ENCODE measurements around the gene ATXN1. TPM values are rescaled to one million over a fixed set of nuclear protein-coding genes. Genes with fewer than 3 reads are reported as not detected.

Gene ATXN1
- total and polyA plus RNA-seq, 2 experiments from 2014 or later: 14.2 to 20.1 TPM

DNA sequence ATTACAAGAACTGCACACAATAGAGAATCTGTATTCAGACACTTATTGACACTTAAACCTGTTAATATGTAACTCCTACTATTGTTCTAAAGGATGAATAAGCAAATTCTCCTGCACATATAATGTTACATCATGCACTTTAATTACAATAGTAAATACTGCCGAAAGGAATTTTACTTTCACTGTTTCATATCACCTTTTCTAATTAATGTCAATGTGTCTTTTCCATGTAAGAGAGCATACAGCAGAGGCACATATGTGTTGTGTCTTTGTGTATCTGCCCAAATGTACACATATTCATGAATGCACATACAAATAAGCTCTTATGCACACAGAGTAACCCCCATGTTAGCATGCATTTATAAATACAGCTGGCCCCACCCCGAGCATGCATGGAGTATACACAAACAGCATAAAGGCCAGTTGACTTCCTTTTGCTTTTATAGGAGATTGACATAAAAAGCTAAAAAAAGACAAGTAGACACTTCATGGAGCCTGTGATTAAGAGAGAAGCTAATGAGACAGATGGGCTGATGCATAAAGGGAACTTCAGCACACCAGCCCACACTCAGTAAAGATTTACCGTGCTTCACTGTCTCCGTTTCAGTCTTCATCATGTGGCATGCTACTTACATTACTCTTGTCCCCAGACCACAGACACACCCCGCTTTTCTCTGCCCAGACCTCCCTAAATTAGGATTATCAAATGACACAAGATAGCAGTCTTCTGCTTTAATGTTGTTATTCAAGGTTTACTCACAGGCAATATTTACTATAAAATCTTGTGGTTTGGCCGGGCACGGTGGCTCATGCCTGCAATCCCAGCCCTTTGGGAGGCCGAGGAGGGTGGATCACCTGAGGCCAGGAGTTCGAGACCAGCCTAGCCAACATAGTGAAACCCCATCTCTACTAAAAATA lies 184.6 kb downstream of the ATXN1 start:
- WGBS, 2 experiments (ENCODE audit: low coverage in 1 of 2, low lambda C conversion rate in 2 of 2, missing lambda C conversion rate in 2 of 2): 97 to 98% methylated on average over 9 of the region's 9 CpGs
- Histone ChIP-seq H4K20me1 (ENCODE audit: insufficient read depth) (0 out of 2 replicates have a peak, but pooled peaks cover 5% of the 10 kb centered on the region), H3K4me2 (ENCODE audit: unreplicated experiment) (no peak overlapping the region), H3K9me3 (ENCODE audit: low read depth) (no peaks in the 10 kb centered on the region), H3K27me3 (replicated peaks; ENCODE audit: insufficient read depth) (no peaks in the 10 kb centered on the region), H2AFZ (no peak overlapping the region), H3K79me2 (ENCODE audit: insufficient read depth) (0 out of 2 replicates have a peak, but pooled peaks cover 8% of the 10 kb centered on the region), H3K36me3 (ENCODE audit: low read depth) (no peaks in the 10 kb centered on the region), H3K27ac (no peak overlapping the region), H3K9me2 (ENCODE audit: insufficient read depth) (no peaks in the 10 kb centered on the region), H3K9ac (no peak overlapping the region), H3K4me1 (ENCODE audit: insufficient read depth) (no peaks in the 10 kb centered on the region), H3K4me3 (no peak overlapping the region), H3F3A (ENCODE audit: insufficient read depth) (no peaks in the 10 kb centered on the region)
- in situ Hi-C loops (cut with MboI): no loop called here
- DNase-seq: no peak
- no peak for TF ChIP-seq EZH2 (IDR thresholded peaks at IDR 0.05; ENCODE audit: insufficient read depth, poor library complexity, severe bottlenecking)
- no peak for TF ChIP-seq EZH2phosphoT487 (IDR thresholded peaks at IDR 0.05; ENCODE audit: insufficient read depth, low read depth)

DNA sequence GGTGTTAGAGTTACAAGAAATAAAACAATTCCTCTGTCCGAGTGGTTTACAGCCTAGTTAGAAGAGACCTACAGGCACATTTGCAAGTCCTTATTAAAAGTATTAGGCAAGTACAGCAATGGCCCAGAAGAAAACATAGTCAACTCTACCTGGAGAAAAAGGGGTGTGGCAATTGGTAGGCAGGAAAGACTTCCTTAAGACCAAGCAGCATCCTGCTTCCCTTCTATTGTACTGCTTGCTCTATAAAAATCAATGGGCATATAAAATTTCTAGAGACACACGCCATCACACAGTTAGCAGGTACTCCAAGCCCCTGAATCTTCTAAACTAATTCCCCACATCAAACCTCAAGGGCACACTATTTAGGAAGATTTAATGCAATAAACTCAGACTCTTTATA lies 185.6 kb downstream of the ATXN1 start:
- Histone ChIP-seq H3K9me2 (ENCODE audit: insufficient read depth) (no peaks in the 10 kb centered on the region), H3K4me1 (ENCODE audit: insufficient read depth) (no peaks in the 10 kb centered on the region), H3K36me3 (ENCODE audit: low read depth) (no peaks in the 10 kb centered on the region), H3K27ac (no peak overlapping the region), H3K4me3 (no peak overlapping the region), H3K79me2 (ENCODE audit: insufficient read depth) (0 out of 2 replicates have a peak, but pooled peaks cover 8% of the 10 kb centered on the region), H3K9me3 (ENCODE audit: low read depth) (no peaks in the 10 kb centered on the region), H3K27me3 (replicated peaks; ENCODE audit: insufficient read depth) (no peaks in the 10 kb centered on the region), H4K20me1 (ENCODE audit: insufficient read depth) (0 out of 2 replicates have a peak, but pooled peaks cover 5% of the 10 kb centered on the region), H3F3A (ENCODE audit: insufficient read depth) (no peaks in the 10 kb centered on the region), H3K4me2 (ENCODE audit: unreplicated experiment) (no peak overlapping the region), H3K9ac (no peak overlapping the region), H2AFZ (no peak overlapping the region)
- DNase-seq: no peak
- in situ Hi-C loops (cut with MboI): no loop called here
- TF ChIP-seq EZH2 (IDR thresholded peaks at IDR 0.05; ENCODE audit: insufficient read depth, poor library complexity, severe bottlenecking): no peak
- TF ChIP-seq EZH2phosphoT487 (IDR thresholded peaks at IDR 0.05; ENCODE audit: insufficient read depth, low read depth): no peak
- 78 to 90% methylated on average over 2 of the region's 2 CpGs for WGBS, 2 experiments (ENCODE audit: low coverage in 1 of 2, low lambda C conversion rate in 2 of 2, missing lambda C conversion rate in 2 of 2)

DNA sequence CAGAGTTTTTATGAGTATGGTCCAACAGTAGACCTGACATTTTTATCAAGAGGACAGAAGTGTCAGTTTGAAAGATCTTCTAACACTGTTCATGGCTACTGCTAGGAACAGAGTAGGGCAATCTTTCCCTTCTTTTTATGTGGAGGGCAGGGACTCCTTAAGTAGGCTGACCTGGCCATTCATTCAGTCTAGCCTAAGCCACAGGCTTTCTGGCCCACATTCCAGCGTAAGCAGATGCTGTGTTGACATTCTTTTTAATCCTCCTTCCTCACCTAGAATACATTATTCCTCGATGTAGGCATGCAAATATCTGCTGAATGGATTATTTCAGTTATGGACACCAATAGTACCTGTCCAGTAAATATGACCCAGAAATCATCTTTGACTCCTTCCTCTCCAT lies 188.3 kb downstream of the ATXN1 start:
- TF ChIP-seq EZH2 (IDR thresholded peaks at IDR 0.05; ENCODE audit: insufficient read depth, poor library complexity, severe bottlenecking) (no peak), EZH2phosphoT487 (IDR thresholded peaks at IDR 0.05; ENCODE audit: insufficient read depth, low read depth) (no peak)
- in situ Hi-C loops (cut with MboI): no loop called here
- no peak overlapping the region for H2AFZ ChIP-seq
- no peaks in the 10 kb centered on the region for H3K9me3 ChIP-seq (ENCODE audit: low read depth)
- no peak overlapping the region for H3K9ac ChIP-seq
- no peaks in the 10 kb centered on the region for H3K27me3 ChIP-seq (replicated peaks; ENCODE audit: insufficient read depth)
- 0 out of 2 replicates have a peak, but pooled peaks cover 8% of the 10 kb centered on the region for H3K79me2 ChIP-seq (ENCODE audit: insufficient read depth)
- no peaks in the 10 kb centered on the region for H3K9me2 ChIP-seq (ENCODE audit: insufficient read depth)
- WGBS, 2 experiments (ENCODE audit: low coverage in 1 of 2, low lambda C conversion rate in 2 of 2, missing lambda C conversion rate in 2 of 2): 75 to 81% methylated on average over 2 of the region's 2 CpGs
- H3K4me3 ChIP-seq: no peak overlapping the region
- no peak overlapping the region for H3K4me2 ChIP-seq (ENCODE audit: unreplicated experiment)
- H4K20me1 ChIP-seq (ENCODE audit: insufficient read depth): 0 out of 2 replicates have a peak, but pooled peaks cover 5% of the 10 kb centered on the region
- H3K36me3 ChIP-seq (ENCODE audit: low read depth): no peaks in the 10 kb centered on the region
- no peak overlapping the region for H3K27ac ChIP-seq
- no peaks in the 10 kb centered on the region for H3F3A ChIP-seq (ENCODE audit: insufficient read depth)
- H3K4me1 ChIP-seq (ENCODE audit: insufficient read depth): no peaks in the 10 kb centered on the region
- no peak for DNase-seq

DNA sequence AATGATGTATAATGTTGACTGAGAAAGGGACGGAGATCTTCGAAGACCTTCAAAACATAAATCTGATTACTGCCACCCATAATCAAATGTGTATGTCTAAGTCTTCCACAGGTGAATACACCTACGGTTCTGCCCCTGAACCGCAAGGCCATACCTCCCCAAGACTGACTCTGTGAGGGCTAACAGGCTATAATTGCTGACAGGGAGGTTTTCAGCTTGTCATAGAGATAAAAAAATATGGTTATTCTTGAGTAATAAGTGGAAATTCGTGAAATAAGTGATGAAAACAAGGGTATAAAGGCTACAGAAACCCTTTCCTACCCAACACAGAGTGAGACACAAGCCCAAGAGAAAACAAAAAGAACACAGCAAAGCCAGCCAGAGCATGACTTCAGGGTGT lies 188.9 kb downstream of the ATXN1 start:
- Histone ChIP-seq H3K4me1 (ENCODE audit: insufficient read depth) (no peaks in the 10 kb centered on the region), H3K9me2 (ENCODE audit: insufficient read depth) (no peaks in the 10 kb centered on the region), H3K4me3 (no peak overlapping the region), H3K79me2 (ENCODE audit: insufficient read depth) (0 out of 2 replicates have a peak, but pooled peaks cover 8% of the 10 kb centered on the region), H3K9ac (no peak overlapping the region), H4K20me1 (ENCODE audit: insufficient read depth) (0 out of 2 replicates have a peak, but pooled peaks cover 5% of the 10 kb centered on the region), H3K27ac (no peak overlapping the region), H3K9me3 (ENCODE audit: low read depth) (no peaks in the 10 kb centered on the region), H3K36me3 (ENCODE audit: low read depth) (no peaks in the 10 kb centered on the region), H3K27me3 (replicated peaks; ENCODE audit: insufficient read depth) (no peaks in the 10 kb centered on the region), H2AFZ (no peak overlapping the region), H3F3A (ENCODE audit: insufficient read depth) (no peaks in the 10 kb centered on the region), H3K4me2 (ENCODE audit: unreplicated experiment) (no peak overlapping the region)
- no peak for TF ChIP-seq EZH2 (IDR thresholded peaks at IDR 0.05; ENCODE audit: insufficient read depth, poor library complexity, severe bottlenecking)
- no peak for TF ChIP-seq EZH2phosphoT487 (IDR thresholded peaks at IDR 0.05; ENCODE audit: insufficient read depth, low read depth)
- DNase-seq: no peak
- in situ Hi-C loops (cut with MboI): no loop called here
- 92 to 94% methylated on average over 5 of the region's 5 CpGs for WGBS, 2 experiments (ENCODE audit: low coverage in 1 of 2, low lambda C conversion rate in 2 of 2, missing lambda C conversion rate in 2 of 2)

All from GM23248 (cell line).